GM21576 (cell line): ENCODE results near the gene NGF.
"Not testable (repeated sequence)": the region's sequence is repeated elsewhere in the genome, so short reads cannot be mapped to it uniquely, and the experiment has no call there.

Source experiments
- ATAC-seq: cut with Tn5 transposase; IDR thresholded peaks from one replicate; pipeline ENCODE4 v1.9.1; 2021; ENCODE audit warnings: mild to moderate bottlenecking, moderate library complexity; ENCODE audit not compliant: unreplicated experiment

NGF gene

DNA sequence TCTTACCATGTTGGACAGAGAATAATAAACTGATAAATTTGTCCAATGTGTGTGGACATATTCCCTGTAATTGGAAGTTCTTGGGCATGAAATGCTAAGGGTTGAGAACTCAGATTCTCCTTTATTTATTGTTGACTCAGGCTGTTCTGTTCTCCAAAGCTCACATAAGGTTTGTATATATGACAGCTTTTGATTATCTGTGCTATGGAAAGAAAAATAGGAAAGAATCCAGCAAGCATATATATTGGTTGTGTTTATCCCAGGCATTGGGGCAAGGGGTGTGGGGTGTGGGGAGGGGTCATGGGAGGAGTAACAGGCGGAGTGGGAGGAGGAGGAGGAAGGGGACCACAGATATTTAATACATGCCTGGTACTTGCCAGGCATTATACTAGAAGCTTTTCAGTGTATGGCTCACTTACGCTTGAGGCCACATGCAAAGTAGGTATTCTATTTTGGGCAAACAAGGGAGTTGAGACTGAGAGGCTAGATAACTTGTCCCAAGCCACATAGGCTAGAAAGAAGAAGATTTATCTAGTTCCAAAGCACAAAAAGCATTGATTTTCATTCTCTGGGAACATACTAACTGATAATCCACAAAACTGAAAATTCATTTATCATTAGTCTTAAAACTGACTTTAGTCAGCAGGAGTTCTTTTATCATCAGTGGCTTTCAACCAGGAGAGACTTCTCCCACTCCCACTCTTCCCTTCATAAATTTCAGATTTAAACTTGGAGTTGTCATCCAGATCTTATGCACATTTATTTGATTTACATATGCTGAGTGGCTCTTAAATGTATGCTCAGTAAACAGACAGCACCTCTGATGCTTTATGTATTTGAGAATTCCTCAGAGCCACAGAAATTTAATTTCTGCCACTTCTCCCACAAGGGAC, 27.2 kb downstream of the NGF start:
- no peak for ATAC-seq

DNA sequence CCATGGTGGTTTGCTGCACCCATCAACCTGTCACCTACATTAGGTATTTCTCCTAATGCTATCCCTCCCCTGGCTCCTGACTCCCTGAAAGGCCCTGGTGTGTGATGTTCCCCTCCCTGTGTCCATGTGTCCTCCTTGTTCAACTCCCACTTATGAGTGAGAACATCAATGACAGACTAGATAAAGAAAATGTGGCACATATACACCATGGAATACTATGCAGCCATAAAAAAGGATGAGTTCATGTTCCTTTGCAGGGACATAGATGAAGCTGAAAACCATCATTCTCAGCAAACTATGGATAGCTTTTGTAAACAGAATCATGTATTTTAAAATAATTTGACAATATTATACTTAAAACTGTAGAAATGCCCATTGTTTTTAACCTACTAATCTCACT, 28.5 kb downstream of the NGF start:
- not testable (repeated sequence) for ATAC-seq

DNA sequence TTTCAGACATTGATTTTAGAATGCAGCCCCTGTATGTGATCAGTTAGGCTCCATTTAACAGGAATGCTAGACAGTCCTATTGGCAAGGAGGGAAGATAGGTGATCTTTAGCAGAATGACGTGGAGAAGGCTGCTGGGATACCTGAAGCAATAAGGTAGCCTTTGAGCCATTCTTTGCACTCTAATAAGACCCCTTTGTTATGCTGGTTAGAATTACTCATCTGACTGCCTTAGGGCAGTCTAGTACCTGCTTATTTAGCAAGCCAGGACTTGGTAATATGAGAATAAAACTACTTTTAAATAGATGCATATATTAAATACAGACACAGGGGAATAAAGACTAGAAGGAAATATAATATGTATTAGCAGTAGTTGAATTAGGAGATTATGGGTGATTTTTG, 29.1 kb downstream of the NGF start:
- no peak for ATAC-seq

- ATAC-seq, result no peak
Measured at GRCh38 chr1:115307661-115308060, 30.4 kb downstream of the NGF start.

- ATAC-seq, result no peak
Measured at GRCh38 chr1:115306146-115306545, 31.9 kb downstream of the NGF start.

DNA sequence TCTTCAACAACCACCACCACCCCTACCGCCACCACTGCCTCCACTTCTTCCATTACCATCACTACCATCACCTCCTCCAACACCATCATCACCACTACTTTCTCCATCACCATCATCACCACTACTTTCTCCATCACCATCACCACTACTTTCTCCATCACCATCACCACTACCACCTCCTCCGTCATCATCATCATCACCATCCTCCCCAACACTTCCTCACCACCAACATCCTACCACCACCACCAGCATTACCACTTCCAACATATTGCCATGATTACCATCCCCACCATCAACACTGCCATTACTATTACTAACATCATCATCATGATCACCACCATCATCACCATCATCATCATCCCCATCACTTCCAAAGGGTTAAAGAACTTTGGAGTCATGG, 34.7 kb downstream of the NGF start:
- ATAC-seq, result no peak

GRCh38 chr1:115302390-115302961, 35.6 kb downstream of the NGF start:
- no peak for ATAC-seq

GRCh38 chr1:115301438-115302020, 36.5 kb downstream of the NGF start:
- ATAC-seq, result no peak

DNA sequence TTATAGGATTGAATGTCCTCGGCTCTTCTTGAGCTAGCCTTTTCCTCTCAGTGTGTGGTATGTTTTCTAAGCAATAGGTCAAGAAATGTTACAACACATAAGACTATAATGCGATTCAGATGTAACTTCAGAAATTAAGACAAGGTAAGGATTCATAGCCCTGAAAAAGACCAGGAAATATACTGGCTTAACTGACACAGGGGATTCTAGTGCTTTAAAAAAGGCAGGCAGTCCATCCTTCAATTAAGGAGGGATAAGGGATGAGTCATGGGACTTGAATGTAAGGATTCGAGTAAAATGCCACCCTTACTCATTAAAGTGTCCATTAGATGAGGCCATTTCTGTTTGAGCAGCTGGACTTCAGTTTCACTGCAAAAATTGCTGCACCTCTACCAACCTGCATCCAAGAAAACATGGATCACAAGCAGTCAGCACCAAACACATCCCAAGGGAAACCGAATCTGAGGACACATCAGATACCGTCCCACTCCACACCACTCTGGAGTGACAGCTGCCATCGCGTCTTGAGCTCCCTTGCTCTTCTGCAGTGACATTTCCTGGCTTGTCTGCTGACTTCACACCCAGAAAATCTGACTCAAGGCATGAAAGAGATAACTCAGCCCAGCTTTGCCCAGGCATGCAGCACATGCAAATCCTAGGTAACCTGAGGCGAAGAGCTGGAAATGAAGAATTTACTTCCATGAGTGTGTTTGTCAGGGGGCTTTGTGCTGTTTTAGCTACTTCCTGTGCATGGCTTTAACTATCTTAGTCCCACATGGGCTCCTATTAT, 37.8 kb downstream of the NGF start:
- no peak for ATAC-seq

GRCh38 chr1:115299266-115299665, 38.8 kb downstream of the NGF start:
- no peak for ATAC-seq

DNA sequence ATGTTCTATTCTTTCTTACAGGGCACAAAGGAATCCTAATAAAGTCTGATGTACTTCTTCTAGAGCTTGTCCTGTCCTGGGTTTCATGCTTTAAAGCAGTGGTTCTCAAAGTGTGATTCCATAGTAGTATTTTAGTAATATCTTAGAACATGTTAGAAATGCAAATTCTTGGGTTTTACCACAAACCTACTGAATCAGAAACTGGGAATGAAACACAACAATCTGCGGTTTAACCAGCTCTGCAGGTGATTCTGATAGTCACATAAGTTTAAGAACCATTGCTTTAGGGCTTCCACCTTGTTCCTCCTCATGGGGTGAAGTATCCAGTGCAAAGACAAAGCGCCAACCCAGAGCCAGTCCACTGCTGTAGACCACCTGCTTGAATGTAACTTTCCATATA, 41.1 kb downstream of the NGF start:
- ATAC-seq, result peak; percentile 90

GRCh38 chr1:115295904-115296696, 41.9 kb downstream of the NGF start:
- no peak for ATAC-seq

- no peak for ATAC-seq
Measured at GRCh38 chr1:115293899-115294298, 44.1 kb downstream of the NGF start.

DNA sequence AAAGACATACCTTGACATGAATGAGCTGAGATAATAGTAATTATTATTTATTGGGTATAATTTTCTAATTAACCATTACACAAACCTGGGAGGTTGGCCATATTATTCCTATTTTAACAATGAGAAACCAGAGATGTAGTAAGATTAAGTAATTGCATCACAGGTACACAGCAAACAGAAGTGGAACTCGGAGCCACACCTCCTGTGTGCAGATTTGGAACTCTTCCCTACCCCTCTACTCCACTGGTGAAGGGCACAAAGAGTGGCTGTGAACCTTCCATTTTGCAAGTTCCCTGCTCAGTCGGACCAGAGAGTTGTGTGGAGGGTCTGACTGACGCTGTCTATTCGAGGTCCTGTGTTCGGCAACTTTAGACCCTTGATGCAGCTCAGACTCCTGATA, 45.0 kb downstream of the NGF start:
- ATAC-seq, result no peak

- no peak for ATAC-seq
Measured at GRCh38 chr1:115291741-115292140, 46.3 kb downstream of the NGF start.

GRCh38 chr1:115289940-115290339, 48.1 kb downstream of the NGF start:
- no peak for ATAC-seq

DNA sequence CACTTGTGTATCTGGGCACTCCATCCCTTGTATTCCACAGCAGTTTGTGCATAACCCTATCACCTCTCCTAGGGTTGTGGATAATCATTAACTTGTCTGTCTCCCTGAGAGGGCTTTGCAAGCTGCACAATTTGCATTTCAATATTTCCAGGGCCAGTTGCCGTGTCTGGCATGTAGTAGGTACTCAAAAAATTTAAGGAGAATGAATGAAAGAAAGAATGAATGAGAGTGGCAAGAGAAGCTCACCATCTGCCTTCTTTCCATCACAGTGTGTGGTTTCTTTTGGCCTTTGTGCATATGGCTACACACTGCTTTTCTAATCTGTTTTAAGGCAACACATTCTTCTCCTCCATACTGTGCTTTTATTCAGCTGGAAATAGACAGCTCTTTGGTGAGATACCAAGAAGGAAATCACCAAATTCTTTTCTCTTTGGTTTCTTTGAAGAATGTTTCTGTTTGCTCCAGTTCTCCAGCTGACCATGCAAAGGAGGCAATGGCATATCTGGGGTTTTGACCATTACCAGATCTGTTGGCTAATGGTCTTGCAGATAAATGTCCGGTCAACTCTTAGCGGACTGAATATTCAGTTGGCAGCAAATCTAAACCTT, 49.4 kb downstream of the NGF start:
- ATAC-seq, result no peak

DNA sequence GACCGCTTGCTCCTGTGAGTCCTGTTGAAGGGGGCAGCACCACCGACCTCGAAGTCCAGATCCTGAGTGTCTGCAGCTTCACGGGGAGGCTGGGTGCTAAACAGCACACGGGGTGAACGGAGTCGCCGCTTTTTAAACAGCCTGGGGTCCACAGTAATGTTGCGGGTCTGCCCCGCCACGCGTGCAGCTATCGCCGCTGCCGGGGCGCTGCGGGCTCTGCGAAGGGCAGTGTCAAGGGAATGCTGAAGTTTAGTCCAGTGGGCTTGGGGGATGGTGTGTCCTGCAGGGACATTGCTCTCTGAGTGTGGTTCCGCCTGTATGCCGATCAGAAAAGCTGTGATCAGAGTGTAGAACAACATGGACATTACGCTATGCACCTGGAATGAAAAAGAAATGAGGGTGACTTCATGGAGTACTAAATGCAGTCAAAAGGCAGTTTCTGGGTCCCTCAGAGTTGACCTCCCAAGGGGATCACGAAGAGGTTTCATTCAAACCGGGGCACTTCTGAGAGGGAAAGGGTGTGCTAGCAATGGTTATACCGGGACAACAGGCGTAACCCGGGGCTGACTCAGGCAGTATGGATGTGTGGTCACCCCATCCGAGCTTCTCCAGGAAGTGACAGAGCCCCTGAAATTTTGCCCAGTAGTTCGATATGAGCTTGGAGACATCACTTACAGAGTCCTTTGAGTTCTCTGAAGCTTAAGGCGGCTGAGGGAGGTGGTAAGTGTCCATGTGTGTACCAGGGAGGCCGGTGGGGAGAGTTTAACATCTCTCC, 51.4 kb downstream of the NGF start:
- ATAC-seq, result no peak

DNA sequence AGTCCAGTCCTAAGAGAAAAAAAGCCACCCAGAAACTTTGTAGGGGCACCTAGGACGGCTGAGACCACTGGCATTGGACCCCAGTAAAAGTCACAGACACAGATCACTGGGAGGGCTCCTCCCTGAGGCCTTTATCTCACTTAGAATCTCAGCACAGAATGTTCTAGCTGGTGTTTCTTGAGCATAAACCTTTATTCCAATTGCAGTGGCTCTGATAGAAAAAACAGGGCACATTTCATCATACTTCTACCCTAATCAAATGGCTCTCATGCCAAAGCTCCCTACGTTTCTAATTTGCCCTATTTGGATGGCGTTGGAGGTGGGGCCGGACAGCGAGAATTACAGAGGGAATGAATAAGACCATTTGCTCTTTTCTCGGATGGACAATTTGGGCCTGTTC, 53.8 kb downstream of the NGF start:
- ATAC-seq, result no peak
